Effector memory CD8-positive, alpha-beta T cell (primary cell): ENCODE measurements around the gene YPEL4.
"Not testable (repeated sequence)": the region's sequence is repeated elsewhere in the genome, so short reads cannot be mapped to it uniquely, and the experiment has no call there.

ENCODE experiments used
- ATAC-seq: fragments of 150-1000 bp; cut with Tn5 transposase; replicated peaks from 2 replicates; pipeline ENCODE4 v1.10.0; 2021; ENCODE audit warnings: mild to moderate bottlenecking, moderate library complexity
- DNase-seq, 3 experiments: peaks; one replicate each; pipeline ENCODE4 v3.0.0; 2021
- H3K27ac Mint-ChIP-seq, 2 donors: one replicate each; pipeline ENCODE4 v1.8.0; 2022; ENCODE audit warnings: mild to moderate bottlenecking in 2 of 2, mixed read lengths in 2 of 2, moderate library complexity in 2 of 2
- H3K27me3 Mint-ChIP-seq, 2 donors: one replicate each; pipeline ENCODE4 v1.8.0; 2022; ENCODE audit warnings: mixed read lengths in 2 of 2
- H3K36me3 Mint-ChIP-seq: one replicate; pipeline ENCODE4 v1.8.0; 2022; ENCODE audit warnings: mild to moderate bottlenecking, moderate library complexity, mixed read lengths; ENCODE audit not compliant: insufficient read depth
- H3K4me1 Mint-ChIP-seq, 2 donors: one replicate each; pipeline ENCODE4 v1.8.0; 2022; ENCODE audit warnings: low read depth in 2 of 2, mixed read lengths in 2 of 2
- H3K4me3 Mint-ChIP-seq, 2 donors: one replicate each; pipeline ENCODE4 v1.8.0; 2022; ENCODE audit warnings: mild to moderate bottlenecking in 2 of 2, mixed read lengths in 2 of 2, moderate library complexity in 2 of 2
- H3K9me3 Mint-ChIP-seq, 2 donors: one replicate each; pipeline ENCODE4 v1.8.0; 2022; ENCODE audit warnings: mixed read lengths in 2 of 2

Gene YPEL4

GRCh38 chr11:57662893-57663292 lies 13.2 kb upstream of the YPEL4 start:
- H3K27me3 Mint-ChIP-seq = no peaks in the 10 kb centered on the region
- no peak overlapping the region for H3K4me3 Mint-ChIP-seq
- no peaks in the 10 kb centered on the region for H3K9me3 Mint-ChIP-seq
- ATAC-seq (no peak), DNase-seq (no peak)
- peaks cover 53% of the 10 kb centered on the region for H3K36me3 Mint-ChIP-seq
- peaks cover 18 to 19% of the 10 kb centered on the region in 2 donors for H3K4me1 Mint-ChIP-seq
- H3K27ac Mint-ChIP-seq = no peak overlapping the region

GRCh38 chr11:57659669-57660068 lies 10.0 kb upstream of the YPEL4 start:
- ATAC-seq (no peak), DNase-seq (no peak)
- Mint-ChIP-seq H3K27ac (peak overlapping the region in 1 of 2 donors; percentile 56), H3K36me3 (peaks cover 42% of the 10 kb centered on the region), H3K4me3 (no peak overlapping the region), H3K27me3 (no peaks in the 10 kb centered on the region), H3K4me1 (peaks cover 20 to 24% of the 10 kb centered on the region in 2 donors), H3K9me3 (no peaks in the 10 kb centered on the region)

DNA sequence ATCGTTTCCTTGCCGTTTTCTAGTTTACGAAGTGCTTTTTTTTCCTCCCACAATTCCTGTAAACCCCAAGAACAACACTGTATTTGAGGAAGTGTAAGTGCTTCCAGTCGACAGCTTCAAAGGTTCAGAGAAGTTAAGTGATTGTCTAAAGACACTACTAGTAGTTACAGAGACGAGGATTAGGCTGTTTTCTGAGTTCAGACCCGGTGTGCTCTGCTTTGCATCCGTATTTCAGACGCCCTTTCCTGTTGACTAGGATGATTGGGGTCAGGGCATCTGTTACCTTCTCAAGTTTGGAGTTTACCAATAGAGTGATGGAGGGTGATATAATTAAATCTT lies 8.3 kb upstream of the YPEL4 start:
- Mint-ChIP-seq H3K27me3 (no peaks in the 10 kb centered on the region), H3K4me1 (peaks cover 21 to 26% of the 10 kb centered on the region in 2 donors), H3K36me3 (peaks cover 42% of the 10 kb centered on the region), H3K9me3 (no peaks in the 10 kb centered on the region), H3K4me3 (peak overlapping the region; percentile 96 to 98), H3K27ac (peak overlapping the region; percentile 86 to 96)
- DNase-seq (no peak), ATAC-seq (peak; percentile 28)

DNA sequence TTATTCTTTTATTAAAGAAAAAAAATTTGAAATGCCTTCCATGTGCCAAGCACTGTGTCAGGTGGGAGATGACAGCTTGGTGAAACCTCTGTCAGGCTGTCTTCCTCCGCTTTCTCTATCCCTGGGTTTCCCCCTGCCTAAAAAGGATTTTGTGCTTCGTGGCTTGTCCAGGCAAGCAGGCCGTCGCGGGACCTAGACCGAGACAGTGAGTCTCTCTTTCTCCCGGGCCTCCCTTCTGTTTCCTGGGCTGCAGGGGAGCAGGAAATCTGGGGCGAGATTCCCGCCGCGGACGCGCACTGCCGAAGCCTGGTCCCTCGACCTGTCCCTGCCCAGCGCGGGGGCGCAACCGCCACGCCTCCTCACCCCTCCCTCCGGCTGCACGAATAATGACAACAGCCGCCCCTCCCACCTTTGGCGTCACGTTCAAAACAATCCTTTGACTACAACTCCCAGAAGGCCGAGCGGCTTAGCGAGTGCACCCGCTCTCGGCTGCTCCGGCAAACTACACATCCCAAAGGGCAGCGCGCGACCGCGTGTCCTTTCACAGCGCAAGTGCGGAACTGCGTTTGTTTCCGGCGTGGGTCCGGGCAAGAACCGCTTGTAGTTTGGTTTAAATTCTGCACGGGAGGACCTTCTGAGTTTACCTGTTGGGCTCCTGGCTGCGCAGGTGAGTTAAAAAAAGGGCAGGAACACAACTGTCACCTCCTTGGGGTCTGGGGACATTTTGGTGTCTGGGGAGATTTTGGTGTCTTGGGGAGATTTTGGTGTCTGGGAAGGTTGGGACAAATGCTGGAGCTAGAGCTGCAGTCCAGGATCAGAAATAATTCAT lies 7.7 kb upstream of the YPEL4 start, which contains the start of gene CLP1:
CLP1 (plus strand) TSS at position 569 of the 829 bp plus-strand sequence. CDS start 1,715 bp downstream, outside the sequence.
- DNase-seq (peak; percentile 98 to 99 (median 98)), ATAC-seq (peak; percentile 95)
- H3K4me3 Mint-ChIP-seq = peak within 1 kb of the TSS; percentile 96 to 98
- peak within 1 kb of the TSS; percentile 86 to 96 for H3K27ac Mint-ChIP-seq
- peaks cover 21 to 25% of the 10 kb centered on the region in 2 donors for H3K4me1 Mint-ChIP-seq
- H3K9me3 Mint-ChIP-seq = no peaks in the 10 kb centered on the region
- H3K27me3 Mint-ChIP-seq = no peaks in the 10 kb centered on the region
- peaks cover 38% of the 10 kb centered on the region for H3K36me3 Mint-ChIP-seq

GRCh38 chr11:57656885-57657193 lies 7.1 kb upstream of the YPEL4 start:
- Mint-ChIP-seq H3K4me3 (peak overlapping the region; percentile 96 to 98), H3K4me1 (peaks cover 21 to 25% of the 10 kb centered on the region in 2 donors), H3K27ac (peak overlapping the region; percentile 86 to 96), H3K27me3 (no peaks in the 10 kb centered on the region), H3K36me3 (peaks cover 35% of the 10 kb centered on the region), H3K9me3 (no peaks in the 10 kb centered on the region)
- DNase-seq (no peak), ATAC-seq (no peak)

- ATAC-seq (no peak), DNase-seq (no peak)
- H3K9me3 Mint-ChIP-seq = no peaks in the 10 kb centered on the region
- peak overlapping the region; percentile 82 to 91 for H3K27ac Mint-ChIP-seq
- peaks cover 0 to 16% of the 10 kb centered on the region in 2 donors for H3K27me3 Mint-ChIP-seq
- no peak overlapping the region for H3K4me3 Mint-ChIP-seq
- peaks cover 9% of the 10 kb centered on the region for H3K36me3 Mint-ChIP-seq
- peaks cover 29 to 33% of the 10 kb centered on the region in 2 donors for H3K4me1 Mint-ChIP-seq
These were observed 3.5 kb upstream of the YPEL4 start for GRCh38 chr11:57653163-57653562.

GRCh38 chr11:57652662-57653061 lies 3.0 kb upstream of the YPEL4 start:
- peak overlapping the region; percentile 40 to 48 for H3K4me3 Mint-ChIP-seq
- H3K36me3 Mint-ChIP-seq = peaks cover 8% of the 10 kb centered on the region
- no peak for ATAC-seq
- DNase-seq = no peak
- peak overlapping the region; percentile 82 to 91 for H3K27ac Mint-ChIP-seq
- H3K27me3 Mint-ChIP-seq = peaks cover 3 to 21% of the 10 kb centered on the region in 2 donors
- peaks cover 26 to 28% of the 10 kb centered on the region in 2 donors for H3K4me1 Mint-ChIP-seq
- no peaks in the 10 kb centered on the region for H3K9me3 Mint-ChIP-seq

- peaks cover 21 to 24% of the 10 kb centered on the region in 2 donors for H3K4me1 Mint-ChIP-seq
- DNase-seq (peak in 2 of 3 experiments; percentile 30 to 32), ATAC-seq (peak; percentile 31)
- H3K27me3 Mint-ChIP-seq = peaks cover 8 to 25% of the 10 kb centered on the region in 2 donors
- H3K27ac Mint-ChIP-seq = peak overlapping the region; percentile 82 to 91
- H3K36me3 Mint-ChIP-seq, H3K9me3 Mint-ChIP-seq: not testable (repeated sequence)
- peak overlapping the region; percentile 40 to 48 for H3K4me3 Mint-ChIP-seq
These were observed 2.5 kb upstream of the YPEL4 start for GRCh38 chr11:57652230-57652629.

DNA sequence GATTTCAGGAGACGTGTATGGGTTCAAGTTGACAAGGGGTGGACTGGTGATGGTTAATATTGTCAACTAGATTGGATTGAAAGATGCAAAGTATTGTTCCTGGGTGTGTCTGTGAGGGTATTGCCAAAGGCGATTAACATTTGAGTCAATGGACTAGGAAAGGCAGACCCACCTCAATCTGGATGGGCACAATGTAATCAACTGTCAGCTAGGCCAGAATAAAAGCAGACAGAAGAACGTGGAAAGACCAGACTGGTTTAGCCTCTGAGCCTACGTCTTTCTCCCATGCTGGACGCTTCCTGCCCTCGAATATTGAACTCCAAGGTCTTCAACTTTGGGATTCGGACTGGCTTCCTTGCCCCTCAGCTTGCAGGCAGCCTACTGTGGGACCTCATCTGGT lies 1.7 kb upstream of the YPEL4 start:
- Mint-ChIP-seq H3K36me3 (peaks cover 5% of the 10 kb centered on the region), H3K4me3 (no peak overlapping the region), H3K27ac (no peak overlapping the region), H3K4me1 (peaks cover 21 to 22% of the 10 kb centered on the region in 2 donors), H3K9me3 (no peaks in the 10 kb centered on the region), H3K27me3 (peaks cover 16 to 33% of the 10 kb centered on the region in 2 donors)
- DNase-seq = no peak
- ATAC-seq = no peak

DNA sequence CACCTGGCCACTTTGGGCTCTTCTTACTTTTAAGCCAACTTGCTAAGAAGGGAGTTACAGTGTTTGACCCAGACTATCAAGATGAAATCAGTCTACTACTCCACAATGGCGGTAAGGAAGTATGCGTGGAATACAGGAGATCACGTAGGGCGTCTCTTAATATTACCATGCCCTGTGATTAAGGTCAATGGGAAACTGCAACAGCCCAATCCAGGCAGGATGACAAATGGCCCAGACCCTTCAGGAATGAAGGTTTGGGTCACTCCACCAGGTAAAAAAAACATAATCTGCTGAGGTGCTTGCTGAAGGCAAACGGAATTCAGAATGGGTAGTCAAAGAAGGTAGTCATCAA lies 1.0 kb upstream of the YPEL4 start:
- peaks cover 23 to 40% of the 10 kb centered on the region in 2 donors for H3K27me3 Mint-ChIP-seq
- DNase-seq (no peak), ATAC-seq (no peak)
- no peak overlapping the region for H3K4me3 Mint-ChIP-seq
- H3K4me1 Mint-ChIP-seq = peaks cover 24% of the 10 kb centered on the region in 2 donors
- no peaks in the 10 kb centered on the region for H3K9me3 Mint-ChIP-seq
- H3K36me3 Mint-ChIP-seq = peaks cover 6% of the 10 kb centered on the region
- H3K27ac Mint-ChIP-seq = peak overlapping the region; percentile 84 to 93

- Mint-ChIP-seq H3K36me3 (peaks cover 6% of the 10 kb centered on the region), H3K27me3 (peaks cover 25 to 56% of the 10 kb centered on the region in 2 donors), H3K9me3 (no peaks in the 10 kb centered on the region), H3K4me3 (peak overlapping the region; percentile 90 to 92), H3K27ac (peak overlapping the region; percentile 84 to 93), H3K4me1 (peaks cover 24% of the 10 kb centered on the region in 2 donors)
- no peak for DNase-seq
- peak; percentile 6 for ATAC-seq
These were observed 644 bp downstream of the YPEL4 start for GRCh38 chr11:57648801-57649735.

DNA sequence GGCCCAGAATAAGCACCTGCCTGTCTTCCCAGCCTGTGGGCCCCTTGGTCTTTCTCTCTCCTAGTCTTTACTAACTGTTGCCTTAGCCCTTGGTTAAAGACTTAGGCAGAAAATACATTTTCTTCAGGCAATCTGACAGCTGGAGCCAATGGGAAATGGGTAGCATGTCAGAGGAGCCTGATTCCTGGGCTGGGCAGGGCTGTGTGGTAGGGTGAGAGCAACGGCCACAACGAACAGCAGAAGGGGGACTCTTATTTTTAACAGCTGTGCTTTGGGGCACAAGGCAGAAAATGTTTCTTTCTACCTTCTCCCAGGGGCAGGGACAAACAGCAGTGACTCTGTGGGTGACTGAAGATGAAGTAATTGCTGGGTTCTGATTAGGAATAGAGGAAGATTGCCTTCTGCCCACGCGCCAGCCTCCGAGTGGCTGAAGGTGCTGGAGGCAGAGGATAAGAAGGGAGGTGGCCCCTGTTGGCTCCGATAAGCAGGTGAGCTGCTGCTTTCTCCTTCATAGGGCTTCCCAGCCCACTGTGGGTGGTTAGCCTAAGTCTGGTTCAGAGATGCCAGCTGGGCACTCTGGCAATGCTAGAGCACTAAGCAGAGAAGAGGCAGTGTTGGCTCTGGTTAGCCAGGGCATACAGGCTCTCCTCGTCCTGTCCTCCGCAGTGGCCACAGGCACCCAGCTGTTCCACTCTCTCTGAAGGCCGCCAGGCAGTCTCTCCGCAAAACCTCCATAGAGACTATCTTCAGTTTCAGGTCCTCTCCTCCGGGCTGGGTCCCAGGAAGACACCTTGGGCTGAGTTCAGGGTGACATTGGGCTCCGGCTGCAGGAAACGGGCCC lies 1.5 kb downstream of the YPEL4 start:
- Mint-ChIP-seq H3K27ac (peak overlapping the region; percentile 84 to 93), H3K4me1 (peaks cover 24% of the 10 kb centered on the region in 2 donors), H3K4me3 (peak overlapping the region; percentile 90 to 92), H3K9me3 (no peaks in the 10 kb centered on the region), H3K27me3 (peaks cover 33 to 65% of the 10 kb centered on the region in 2 donors), H3K36me3 (peaks cover 6% of the 10 kb centered on the region)
- no peak for ATAC-seq
- no peak for DNase-seq

GRCh38 chr11:57647372-57647771 lies 2.3 kb downstream of the YPEL4 start:
- Mint-ChIP-seq H3K4me1 (peaks cover 20 to 22% of the 10 kb centered on the region in 2 donors), H3K36me3 (peaks cover 6% of the 10 kb centered on the region), H3K27ac (no peak overlapping the region), H3K4me3 (no peak overlapping the region), H3K9me3 (no peaks in the 10 kb centered on the region), H3K27me3 (peaks cover 41 to 70% of the 10 kb centered on the region in 2 donors)
- no peak for DNase-seq
- ATAC-seq = no peak
